Activated naive CD8-positive, alpha-beta T cell treated with anti-CD3 and anti-CD28 coated beads, Interleukin-2, amount 50 U/mL, for 16 hours (primary cell): ENCODE data around the gene SORCS3.

Source experiments
- DNase-seq: peaks from one replicate; pipeline ENCODE4 v3.0.0-alpha.2; 2020; ENCODE audit warnings: low read depth, low spot score

SORCS3 gene

DNA sequence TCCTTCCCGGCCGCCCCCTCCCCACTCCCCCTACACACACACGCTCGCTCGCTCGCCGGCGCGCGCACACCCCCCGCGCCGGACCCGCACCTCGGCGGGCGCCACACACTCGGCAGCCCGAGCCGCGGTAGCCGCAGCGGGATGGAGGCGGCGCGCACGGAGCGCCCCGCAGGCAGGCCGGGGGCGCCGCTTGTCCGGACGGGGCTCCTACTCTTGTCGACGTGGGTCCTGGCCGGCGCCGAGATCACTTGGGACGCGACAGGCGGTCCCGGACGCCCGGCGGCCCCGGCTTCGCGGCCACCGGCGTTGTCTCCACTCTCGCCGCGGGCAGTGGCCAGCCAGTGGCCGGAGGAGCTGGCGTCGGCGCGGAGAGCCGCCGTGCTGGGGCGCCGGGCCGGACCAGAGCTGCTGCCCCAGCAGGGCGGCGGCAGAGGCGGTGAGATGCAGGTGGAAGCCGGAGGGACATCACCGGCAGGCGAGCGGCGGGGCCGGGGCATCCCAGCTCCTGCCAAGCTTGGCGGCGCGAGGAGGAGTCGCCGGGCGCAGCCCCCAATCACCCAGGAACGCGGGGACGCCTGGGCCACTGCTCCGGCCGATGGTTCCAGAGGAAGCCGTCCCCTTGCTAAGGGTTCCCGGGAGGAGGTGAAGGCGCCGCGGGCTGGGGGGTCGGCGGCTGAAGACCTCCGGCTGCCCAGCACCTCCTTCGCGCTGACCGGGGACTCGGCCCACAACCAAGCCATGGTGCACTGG lies at the start of gene SORCS3:
TSS of gene SORCS3 (plus strand) at position 104 of the 750 bp plus-strand sequence.
- no peak for DNase-seq

DNA sequence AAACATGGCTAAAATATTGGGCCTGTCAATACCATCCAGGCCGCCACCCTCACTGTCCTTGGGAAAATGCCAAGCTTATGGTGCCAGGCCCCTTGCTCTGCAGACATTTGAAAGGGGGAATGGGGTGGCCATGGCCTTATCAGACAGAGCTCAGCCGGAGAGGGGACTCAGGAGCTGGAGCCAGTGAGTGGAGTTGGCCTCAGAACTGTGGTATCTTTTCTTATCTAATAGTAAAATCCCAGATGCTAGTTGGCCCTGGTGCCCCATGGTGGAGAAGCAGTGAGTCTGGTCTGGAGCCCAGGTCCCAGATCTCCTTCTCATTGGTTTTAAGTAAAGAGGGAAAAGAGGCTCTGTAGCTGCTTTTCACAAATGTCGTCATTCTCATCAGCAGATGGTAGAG lies 49.6 kb upstream of the SORCS3 start:
- DNase-seq: no peak

DNA sequence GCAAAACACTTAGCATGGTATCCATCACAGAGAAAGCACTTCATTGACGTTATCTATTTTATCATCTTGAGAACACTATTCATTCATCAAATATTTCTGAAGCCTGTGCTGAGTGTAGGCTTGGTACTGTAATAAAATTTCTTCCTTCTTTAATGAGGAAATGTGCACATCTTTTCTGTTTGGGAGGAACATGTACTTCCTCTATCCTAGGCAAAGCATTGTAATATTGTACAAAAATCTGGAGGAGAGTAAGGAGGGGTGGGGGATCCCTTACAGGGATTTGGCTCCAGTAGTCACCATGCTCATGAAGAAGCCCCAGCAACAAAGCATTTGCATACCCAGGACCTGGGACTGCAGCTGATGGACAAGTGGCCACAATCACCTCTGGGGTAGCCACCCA lies 39.9 kb upstream of the SORCS3 start:
- DNase-seq: no peak

DNA sequence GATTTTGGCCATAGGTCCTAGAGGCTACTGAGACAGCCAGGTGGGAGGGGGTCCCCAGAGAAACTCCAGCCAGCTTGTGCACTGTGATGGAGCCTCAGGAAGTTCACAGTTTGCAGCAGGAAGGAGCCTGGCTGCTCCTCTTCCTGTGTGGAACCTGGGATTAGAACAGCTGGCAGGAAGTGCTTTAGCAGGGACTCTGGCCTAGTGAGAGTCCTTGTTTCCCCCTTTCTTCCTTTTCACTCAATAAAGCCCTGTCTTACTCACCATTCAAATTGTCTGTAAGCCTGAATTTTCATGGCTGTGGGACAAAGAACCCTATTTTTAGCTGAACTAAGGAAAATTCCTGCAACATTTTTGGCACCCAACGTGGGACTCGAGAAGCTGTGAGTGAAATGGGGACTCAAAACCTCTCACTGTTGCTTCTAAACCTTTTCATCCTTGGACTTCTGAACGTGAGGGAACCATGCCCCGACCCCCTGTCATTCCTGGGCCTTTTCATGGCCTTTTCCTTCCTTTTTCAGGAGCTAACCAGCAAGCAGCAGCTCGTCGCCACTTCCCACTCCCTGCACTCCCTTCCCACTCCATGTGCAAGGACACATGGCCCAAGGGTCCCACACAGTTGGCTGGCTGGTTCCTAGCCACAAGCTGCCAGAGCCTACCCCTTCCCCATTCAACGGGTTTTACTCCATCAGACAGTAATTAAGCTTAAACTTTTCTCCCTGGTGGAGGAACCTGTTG lies 32.8 kb upstream of the SORCS3 start:
- DNase-seq: no peak

DNA sequence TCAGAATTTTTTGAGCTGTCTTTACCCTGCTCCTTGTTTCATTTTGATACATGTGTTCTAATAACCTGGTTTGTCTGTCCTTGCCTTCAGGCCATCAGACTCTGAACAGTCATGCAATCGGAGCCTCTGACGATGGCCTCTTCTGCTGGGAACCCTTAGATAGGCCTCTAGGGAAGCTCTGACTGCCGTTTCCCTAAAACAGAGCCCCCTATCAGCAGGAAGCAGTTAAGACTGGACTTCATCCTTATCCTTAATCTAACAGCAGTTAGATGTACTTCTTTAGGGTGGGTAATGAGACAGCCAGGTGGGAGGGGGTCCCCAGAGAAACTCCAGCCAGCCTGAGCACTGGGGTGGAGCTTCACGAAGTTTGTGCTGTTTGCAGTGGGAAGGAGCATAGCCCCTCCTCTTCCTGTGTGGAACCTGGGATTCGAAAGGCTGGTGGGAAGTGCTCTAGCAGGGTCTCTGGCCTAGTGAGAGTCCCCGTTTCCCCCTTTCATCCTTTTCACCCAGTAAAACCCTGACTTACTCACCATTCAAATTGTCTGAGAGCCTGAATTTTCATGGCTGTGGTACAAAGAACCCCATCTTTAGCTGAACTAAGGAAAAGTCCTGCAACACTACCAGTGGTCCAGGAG lies 28.4 kb upstream of the SORCS3 start:
- no peak for DNase-seq

DNA sequence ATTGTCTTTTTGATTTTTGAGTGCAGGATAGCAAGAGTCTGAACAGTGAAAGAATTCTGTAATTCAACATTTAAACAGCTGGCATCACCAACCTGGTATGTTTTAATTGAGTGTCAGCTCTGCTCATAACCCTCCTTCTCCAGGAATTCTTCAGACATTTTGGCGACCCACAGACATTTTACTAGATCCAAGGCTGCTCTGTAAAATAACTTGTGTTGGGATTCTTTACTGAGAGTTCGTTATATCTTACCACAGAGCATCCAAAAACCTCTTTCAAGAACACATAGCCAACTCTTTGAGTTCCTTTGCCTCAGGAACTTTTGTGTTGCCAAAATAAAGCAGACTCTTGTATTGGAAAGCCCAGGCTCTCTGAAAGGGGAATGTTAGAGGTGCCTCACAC lies 27.7 kb upstream of the SORCS3 start:
- DNase-seq: no peak

DNA sequence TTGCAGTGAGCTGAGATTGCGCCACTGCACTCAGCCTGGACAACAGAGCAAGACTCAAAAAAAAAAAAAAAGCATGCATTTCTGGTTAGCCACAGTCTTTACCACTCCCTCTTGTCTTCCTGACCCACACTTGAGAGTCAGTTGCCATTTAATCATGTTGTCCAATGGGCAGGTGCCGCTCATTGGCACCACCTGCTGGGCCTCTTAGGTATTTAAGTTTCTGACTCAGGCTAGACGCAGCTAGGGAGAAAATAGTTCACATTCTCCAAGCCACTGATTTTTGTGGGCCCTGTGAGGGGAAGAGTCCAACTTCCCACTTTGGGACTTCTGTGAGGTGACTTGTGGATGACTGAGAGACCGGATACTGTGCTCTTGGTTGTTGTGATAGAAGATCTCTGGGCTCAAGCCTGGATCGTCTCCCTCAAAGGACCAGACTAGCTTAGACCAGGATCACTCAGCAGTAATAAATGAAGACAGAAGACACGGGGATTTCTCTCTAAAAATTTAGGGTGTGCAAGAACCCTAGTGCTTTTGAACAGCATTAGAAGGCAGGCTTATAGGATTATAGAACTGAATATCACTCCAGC lies 26.8 kb upstream of the SORCS3 start:
- DNase-seq: no peak

DNA sequence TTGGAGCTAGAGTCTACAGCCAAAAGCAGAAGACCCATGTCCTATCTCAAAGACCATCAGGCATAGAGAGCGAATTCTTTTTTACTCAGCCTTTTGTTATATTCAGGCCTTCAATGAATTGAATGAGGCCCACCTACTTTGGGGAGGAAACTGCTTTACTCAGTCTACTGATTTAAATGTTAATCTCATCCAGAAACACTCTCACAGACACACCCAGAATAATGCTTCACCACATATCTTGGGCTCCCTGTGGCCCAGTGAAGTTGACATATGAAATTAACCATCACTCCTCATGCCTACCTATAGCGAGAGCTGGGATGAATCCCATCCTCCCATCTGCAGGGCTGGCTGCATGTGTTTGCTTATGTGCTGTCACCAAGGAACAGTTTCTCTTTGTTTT lies 26.0 kb upstream of the SORCS3 start:
- no peak for DNase-seq

DNA sequence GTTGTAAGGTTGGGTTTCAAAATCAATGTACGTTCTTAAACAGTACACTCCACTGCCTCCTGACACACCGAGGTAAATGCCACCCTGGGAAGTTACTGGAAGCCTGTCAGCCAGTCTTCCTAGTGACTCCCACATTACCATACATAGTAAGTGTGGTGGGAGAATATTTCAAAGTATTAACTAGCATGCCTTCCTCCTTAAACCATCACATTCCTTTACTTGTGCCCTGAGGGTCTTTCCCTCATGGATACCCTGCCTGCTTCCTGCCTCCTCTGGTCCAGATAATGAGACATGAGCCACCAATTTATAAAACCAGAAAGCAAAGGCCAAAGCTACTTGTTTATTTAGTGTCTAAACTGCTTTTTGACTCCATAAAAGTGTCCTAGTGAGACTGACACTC lies 23.3 kb upstream of the SORCS3 start:
- no peak for DNase-seq

DNA sequence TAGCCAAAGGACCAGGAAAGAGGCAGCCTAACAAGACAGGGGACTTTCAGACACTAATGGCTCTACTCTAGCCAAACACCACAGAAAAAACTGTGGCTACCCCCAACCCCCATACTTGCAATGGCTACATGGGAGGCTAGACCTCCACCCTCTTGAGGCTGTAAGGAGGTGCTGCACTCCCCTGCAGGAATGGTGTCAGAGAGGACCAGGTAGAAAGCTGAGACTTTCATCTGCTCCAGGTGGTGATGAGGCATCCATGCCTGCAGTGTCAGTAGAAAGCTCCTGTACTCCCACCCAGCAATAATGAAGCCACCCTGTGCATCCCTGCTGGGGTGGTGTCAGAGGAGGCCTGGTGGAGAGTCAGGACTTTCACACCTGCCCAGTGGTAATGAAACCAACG lies 18.9 kb upstream of the SORCS3 start:
- DNase-seq: no peak

DNA sequence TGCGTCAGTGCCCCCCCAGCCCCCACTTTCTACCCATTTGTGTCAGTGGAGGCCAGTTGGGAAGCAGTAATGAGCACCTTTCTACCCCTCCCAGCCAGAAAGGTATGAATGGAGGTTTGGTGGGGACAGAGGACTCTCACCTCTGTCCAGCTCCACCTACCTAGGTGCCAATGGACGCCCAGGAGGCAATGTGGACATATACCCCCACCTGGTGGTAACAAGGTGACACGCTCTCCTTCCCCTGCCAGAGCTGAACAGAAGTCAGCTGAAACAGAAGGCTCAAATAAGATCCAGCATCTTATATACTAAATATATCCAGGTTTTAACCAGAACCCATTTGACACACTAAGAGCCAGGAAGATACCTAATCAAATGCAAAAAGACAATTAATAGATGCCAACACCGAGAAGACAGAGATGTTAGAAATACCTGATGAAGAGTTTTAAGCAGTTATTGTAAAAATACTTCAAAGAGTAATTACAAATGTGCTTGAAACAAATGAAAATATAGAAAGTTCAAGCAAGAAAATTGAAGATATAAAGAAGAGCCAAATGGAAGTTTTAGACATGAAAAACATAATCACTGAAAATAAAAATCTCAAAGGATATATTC lies 18.4 kb upstream of the SORCS3 start:
- no peak for DNase-seq

DNA sequence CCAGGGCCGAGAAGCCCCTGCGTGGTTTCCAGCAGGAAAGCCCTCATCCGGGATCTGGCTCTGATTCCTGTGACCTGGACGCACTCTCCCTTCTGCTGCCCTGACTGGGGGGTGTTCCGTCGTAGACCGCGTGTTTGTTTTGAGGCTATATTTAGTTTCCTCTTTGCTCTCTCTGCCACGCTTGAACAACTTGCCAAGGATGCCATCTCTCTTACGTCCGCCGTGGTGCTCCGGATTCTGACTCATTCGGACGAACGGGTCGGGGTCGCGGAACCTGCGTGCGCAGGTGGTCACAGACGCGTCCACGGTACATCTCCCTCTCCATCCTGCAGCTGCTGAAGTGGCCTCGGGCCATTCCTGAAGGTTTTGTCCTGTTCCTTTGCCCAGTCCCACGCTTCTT lies 10.4 kb upstream of the SORCS3 start:
- no peak for DNase-seq

DNA sequence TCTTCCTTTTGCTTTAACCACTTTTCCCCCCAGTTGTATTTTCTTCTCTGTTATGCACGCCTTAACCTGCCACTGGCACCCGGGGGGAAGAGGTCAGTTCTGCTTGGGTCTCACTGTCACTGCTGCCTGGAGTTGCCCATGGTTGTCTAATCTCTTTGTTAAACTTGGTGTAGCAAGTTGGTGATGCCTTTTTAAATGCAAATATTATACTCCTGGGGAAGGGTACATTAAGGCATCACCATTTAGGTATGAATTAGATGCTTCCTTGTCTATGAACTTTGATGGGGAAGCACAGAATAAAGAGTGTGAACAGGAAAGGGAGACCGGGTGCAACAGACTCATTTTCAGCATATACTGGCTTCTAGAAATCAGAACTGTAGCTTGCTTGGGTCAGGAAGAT lies 9.1 kb upstream of the SORCS3 start:
- no peak for DNase-seq

DNA sequence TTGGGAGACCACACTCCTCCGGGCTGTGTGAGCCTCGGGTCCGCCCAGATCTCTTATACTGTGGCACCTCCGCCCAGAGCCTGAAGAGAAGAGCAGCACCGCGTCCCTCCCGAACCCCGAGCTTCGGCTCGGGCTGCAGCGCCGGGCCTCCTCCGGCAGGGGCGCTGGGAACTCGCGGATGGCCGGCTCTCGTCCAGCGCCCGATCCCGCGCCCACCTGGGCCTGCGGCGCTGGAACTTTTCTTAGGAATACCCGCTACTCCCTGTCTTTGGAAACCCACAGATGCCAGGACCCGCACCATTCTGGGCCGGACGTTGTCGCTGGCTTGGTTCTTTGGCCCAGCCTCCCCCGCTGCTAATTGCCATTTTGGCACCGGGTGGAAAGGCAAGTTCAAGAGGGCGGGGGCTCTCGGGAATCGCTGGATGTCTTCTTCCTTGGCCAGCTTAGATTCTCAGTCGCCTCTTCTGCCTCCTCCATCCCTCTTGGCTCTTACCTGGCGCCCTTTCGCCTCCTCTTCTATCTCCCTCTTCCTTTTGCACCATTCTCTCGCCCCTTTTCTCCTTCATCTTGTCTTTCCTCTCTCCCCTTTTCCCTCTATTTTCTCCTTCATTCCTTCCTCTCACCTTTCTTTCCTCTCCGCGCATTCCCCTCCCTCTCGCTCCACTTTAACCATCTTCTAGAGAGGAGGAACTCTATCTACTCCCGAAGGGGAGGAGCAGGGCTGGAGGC lies 2.1 kb upstream of the SORCS3 start:
- DNase-seq: no peak

DNA sequence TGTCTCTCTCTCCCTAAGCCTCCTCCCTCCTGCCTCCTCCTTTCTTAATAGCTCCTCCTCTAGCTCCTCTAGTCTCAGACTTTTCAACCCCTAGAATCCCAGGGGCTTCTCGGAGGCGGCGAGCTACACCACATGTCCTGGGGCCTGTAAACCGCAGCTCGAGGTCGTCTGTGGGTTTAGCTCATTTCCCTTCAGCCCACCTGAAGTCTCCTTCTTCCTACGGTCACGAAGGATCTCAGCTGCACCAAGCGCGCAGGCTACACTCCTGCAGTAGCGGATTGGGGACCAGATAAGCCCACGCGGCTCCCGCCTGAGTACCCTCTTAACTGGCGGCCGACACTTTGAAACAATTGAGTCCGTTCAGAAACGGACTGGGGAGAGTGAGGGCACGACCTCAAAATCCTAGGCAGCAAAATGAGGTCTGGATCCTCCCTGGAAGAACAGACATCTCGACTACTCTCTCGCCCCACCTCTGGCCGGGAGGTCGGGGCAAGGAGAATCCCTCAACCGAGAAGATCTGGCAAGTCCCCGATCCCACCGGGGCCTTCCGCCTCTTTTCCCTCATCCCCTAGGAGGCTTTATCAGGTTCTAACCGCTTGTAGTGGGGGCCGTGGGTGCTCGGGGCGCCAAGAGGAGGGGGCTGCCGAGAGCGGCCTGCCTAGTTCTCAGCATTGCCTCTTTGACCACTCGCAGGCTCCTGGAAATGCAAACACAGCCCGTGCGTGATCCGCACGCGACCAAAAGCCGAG lies 1.3 kb upstream of the SORCS3 start:
- DNase-seq: no peak

DNA sequence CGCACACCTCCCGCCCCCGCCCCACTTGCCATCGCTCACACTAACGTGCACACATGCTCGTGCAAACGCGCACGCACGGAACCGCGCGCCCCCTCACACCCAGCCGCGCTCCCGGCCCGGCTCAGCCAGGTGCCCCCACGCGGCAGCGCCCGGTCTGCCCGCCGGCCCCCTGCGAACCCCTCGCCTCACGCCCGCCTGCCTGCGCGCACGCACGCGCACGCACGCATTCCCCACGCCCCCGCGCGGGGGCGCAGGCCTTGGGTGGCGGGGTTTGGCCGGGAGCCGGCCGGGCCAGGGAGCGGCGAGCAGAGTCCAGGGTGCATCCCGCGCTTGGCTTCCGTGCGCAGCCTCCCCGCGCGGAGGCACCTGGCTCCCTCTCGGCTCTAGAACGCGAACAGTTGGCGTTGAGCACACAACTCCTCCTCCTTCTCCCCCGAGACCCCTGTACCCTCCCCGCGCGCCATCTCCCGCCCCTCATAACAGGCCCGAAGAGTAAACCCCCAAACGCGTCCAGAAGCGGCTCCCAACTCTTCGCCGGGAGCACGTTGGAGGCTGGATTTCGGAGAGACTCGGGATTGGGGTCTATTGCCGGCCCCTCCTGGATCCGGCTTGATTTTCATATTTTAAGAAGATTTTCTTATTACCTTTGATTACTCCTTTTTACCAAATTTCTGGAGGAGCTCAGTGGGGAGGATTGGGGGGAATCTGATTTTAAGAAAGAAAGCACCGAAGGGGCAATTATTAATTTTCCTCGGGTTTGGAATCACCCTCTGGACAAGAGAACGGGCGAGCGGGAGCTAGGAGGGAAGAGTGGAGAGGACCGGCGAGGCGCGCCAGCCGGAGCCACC lies 527 bp upstream of the SORCS3 start:
- no peak for DNase-seq

DNA sequence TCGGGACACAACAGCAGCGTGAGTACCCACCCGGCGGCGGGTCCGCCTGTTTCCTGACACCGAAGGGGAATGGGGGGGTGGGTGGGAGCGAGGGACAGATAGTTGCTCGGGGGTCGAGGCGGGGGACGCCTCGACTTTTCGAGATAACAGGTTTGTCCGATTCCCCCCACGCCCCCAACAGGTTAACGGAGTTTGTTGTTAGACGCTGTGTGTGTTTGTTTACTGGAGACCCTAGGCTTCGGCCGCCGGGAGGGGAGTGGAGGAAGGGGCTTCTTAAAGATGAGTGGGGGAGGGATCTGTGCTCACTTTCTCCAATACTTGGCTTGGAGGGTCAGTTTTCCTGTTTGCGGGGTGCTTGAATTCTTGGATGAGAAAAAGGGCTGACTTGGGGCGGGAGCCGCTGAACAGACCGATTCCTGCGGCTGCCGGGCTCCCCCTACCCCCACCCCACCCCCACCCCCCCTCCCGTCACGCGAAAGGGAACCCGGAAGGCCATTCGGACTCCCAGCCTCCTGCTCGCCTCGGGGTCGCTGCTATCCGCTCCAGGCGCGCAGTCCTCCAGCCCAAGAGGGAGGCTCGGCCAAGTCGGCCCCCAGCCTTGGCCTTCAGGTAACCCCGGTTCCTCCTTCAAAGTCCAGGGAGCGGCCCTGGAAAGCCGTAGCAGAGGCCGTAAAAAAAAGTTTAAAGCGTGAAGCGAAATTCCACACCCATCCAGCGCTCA lies 1.0 kb downstream of the SORCS3 start:
- no peak for DNase-seq

DNA sequence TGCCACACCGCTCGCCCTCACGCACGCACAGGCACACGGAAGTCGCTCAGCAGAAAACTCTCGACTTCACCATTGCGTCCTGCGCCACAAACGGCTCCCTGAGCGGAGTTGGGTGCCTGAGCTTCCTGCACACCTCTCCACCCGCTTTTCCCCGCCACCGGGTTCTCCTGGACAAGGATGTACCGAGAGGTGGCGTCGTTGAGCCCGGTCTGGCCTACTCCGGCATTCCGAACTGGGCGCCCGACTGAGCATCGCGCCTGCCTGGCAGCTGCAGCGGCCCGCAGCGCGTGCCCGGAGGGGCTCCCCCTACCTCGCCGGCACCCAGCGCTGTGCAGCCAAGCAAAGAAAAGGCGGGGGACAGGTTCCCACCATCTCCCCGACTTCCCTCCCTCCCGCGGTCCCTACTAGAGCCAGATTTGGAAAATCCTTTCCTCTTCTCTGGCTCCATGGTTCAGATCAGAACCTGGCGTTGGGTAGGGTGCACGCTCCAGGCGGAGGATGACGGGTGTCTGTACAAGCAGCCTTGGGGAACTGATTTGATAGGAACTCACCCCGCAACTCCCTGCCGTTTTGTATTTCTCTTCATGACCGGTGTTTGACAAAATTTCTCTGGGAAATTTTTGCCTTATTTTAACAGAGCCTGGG lies 1.7 kb downstream of the SORCS3 start:
- DNase-seq: no peak

DNA sequence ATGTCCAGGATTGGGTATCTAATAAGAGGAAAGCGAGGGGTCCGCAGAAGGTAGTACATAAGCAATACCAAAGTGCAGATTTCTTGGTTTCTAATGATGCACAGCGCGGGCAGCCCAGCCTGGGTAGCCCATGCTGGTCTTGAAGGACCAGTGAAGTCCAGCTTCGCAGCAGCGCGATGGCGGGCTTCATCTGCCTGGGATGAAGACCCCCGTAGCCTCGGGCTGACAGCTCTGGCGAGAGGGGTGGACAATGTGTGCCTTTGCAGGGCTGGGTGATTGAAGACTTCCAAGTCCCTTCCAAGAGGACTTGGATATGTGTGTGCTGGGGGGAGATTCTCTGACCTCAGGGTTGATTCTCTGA lies 2.2 kb downstream of the SORCS3 start:
- DNase-seq: no peak
